ENCODE data around the gene L3MBTL1.
"Not testable (repeated sequence)": the region's sequence is repeated elsewhere in the genome, so short reads cannot be mapped to it uniquely, and the experiment has no call there.

GRCh38 chr20:43502021-43502420 lies 5.5 kb upstream of the L3MBTL1 start:
- TF ChIP-seq POLR2A (IDR thresholded peaks at IDR 0.05; ENCODE audit: low read length); GATA1 (IDR thresholded peaks at IDR 0.05; ENCODE audit: low read depth, low read length): not testable (repeated sequence)

Data from erythroblast (primary cell).